ENCODE results near the gene NBL1.

The NBL1 gene

GRCh38 chr1:19687414-19687813, 43.3 kb downstream of the NBL1 start:
- no peak overlapping the region for H3K4me3 ChIP-seq (ENCODE audit: low read length)
- TF ChIP-seq CTCF (conservative IDR thresholded peaks at IDR 0.05; ENCODE audit: low read depth, low read length), result no peak
- no peak for DNase-seq (ENCODE audit: low read depth)

GRCh38 chr1:19688041-19688842, 44.1 kb downstream of the NBL1 start:
- TF ChIP-seq CTCF (conservative IDR thresholded peaks at IDR 0.05; ENCODE audit: low read depth, low read length), result no peak
- no peak for DNase-seq (ENCODE audit: low read depth)
- no peak overlapping the region for H3K4me3 ChIP-seq (ENCODE audit: low read length)

- H3K4me3 ChIP-seq (ENCODE audit: low read length), result no peak overlapping the region
- no peak for TF ChIP-seq CTCF (conservative IDR thresholded peaks at IDR 0.05; ENCODE audit: low read depth, low read length)
- no peak for DNase-seq (ENCODE audit: low read depth)
Observed at GRCh38 chr1:19689085-19689757, 45.1 kb downstream of the NBL1 start.

GRCh38 chr1:19689856-19690255, 45.7 kb downstream of the NBL1 start:
- DNase-seq (ENCODE audit: low read depth), result no peak
- no peak overlapping the region for H3K4me3 ChIP-seq (ENCODE audit: low read length)
- no peak for TF ChIP-seq CTCF (conservative IDR thresholded peaks at IDR 0.05; ENCODE audit: low read depth, low read length)

- H3K4me3 ChIP-seq (ENCODE audit: low read length), result no peak overlapping the region
- no peak for DNase-seq (ENCODE audit: low read depth)
- TF ChIP-seq CTCF (conservative IDR thresholded peaks at IDR 0.05; ENCODE audit: low read depth, low read length), result no peak
Observed at GRCh38 chr1:19690342-19690741, 46.2 kb downstream of the NBL1 start.

- TF ChIP-seq CTCF (conservative IDR thresholded peaks at IDR 0.05; ENCODE audit: low read depth, low read length), result no peak
- DNase-seq (ENCODE audit: low read depth), result no peak
Observed at GRCh38 chr1:19694298-19694697, 50.2 kb downstream of the NBL1 start.

GRCh38 chr1:19695772-19696171, 51.7 kb downstream of the NBL1 start:
- no peak for DNase-seq (ENCODE audit: low read depth)
- no peak for TF ChIP-seq CTCF (conservative IDR thresholded peaks at IDR 0.05; ENCODE audit: low read depth, low read length)
- no peak overlapping the region for H3K4me3 ChIP-seq (ENCODE audit: low read length)

More at GRCh38 chr1:19694298-19694697, 50.2 kb downstream of the NBL1 start:
- no peak overlapping the region for H3K4me3 ChIP-seq (ENCODE audit: low read length)
